Common myeloid progenitor, CD34-positive (primary cell): ENCODE data around the gene FAM3B.
A peak's percentile ranks its signal among the peaks of the same experiment; 100 is the strongest.

Source experiments
- CTCF ChIA-PET: fragments of 350-600 bp; sonication (Branson Sonifier 250); formaldehyde crosslinking; loops from one replicate; lab custom pipeline; 2021; ENCODE audit warnings: antibody characterized with exemption; lab: Charles Lee
- POLR2A ChIA-PET: fragments of 350-600 bp; sonication (Branson Sonifier 250); formaldehyde crosslinking; loops from one replicate; lab custom pipeline; 2021; ENCODE audit warnings: antibody characterized with exemption; lab: Charles Lee
- DNase-seq, 3 donors: peaks; one replicate each; pipeline versions ENCODE4 v3.0.0 to v3.0.0-alpha.2; 2013
- H3K27ac ChIP-seq, 2 experiments: 1 replicate in 1 of 2; 2 replicates in 1 of 2; pipeline ENCODE4 v1.7.0; 2013; ENCODE audit warnings: inconsistent platforms in 2 of 2, low read length in 2 of 2, mild to moderate bottlenecking in 2 of 2, low read depth in 1 of 2, moderate library complexity in 1 of 2; ENCODE audit not compliant: severe bottlenecking in 2 of 2, insufficient read depth in 1 of 2, poor library complexity in 1 of 2
- H3K27me3 ChIP-seq, 5 experiments: replicated peaks in 2 of 5; 1 replicate in 3 of 5; 2 replicates in 2 of 5; pipeline versions ENCODE4 v1.6.1 to v1.7.0; 2013; ENCODE audit warnings: low read length in 4 of 5, mild to moderate bottlenecking in 2 of 5, moderate library complexity in 2 of 5, inconsistent platforms in 1 of 5; ENCODE audit not compliant: insufficient read depth in 5 of 5, control insufficient read depth in 4 of 5
- H3K36me3 ChIP-seq, 4 experiments: 1 replicate in 2 of 4; 2 replicates in 2 of 4; pipeline versions ENCODE4 v1.6.1 to v1.7.0; 2013; ENCODE audit warnings: low read length in 3 of 4, control low read depth in 1 of 4, mild to moderate bottlenecking in 1 of 4; ENCODE audit not compliant: control insufficient read depth in 4 of 4, insufficient read depth in 4 of 4
- H3K4me1 ChIP-seq, 4 experiments: 1 replicate in 3 of 4; 2 replicates in 1 of 4; pipeline versions ENCODE4 v1.6.1 to v1.7.1; 2013; ENCODE audit warnings: low read length in 3 of 4, mild to moderate bottlenecking in 3 of 4, control low read depth in 1 of 4, inconsistent platforms in 1 of 4, moderate library complexity in 1 of 4; ENCODE audit not compliant: control insufficient read depth in 4 of 4, insufficient read depth in 4 of 4; ENCODE audit errors: control extremely low read depth in 1 of 4
- H3K4me3 ChIP-seq, 7 experiments: 1 replicate in 4 of 7; 2 replicates in 3 of 7; pipeline versions ENCODE4 v1.5.1 to v1.7.0; 2013; ENCODE audit warnings: mild to moderate bottlenecking in 7 of 7, low read length in 6 of 7, moderate library complexity in 6 of 7, inconsistent platforms in 2 of 7, low read depth in 2 of 7, control low read depth in 1 of 7; ENCODE audit not compliant: insufficient read depth in 4 of 7, control insufficient read depth in 1 of 7; ENCODE audit errors: extremely low read depth in 1 of 7
- H3K9me3 ChIP-seq, 5 experiments: 1 replicate in 4 of 5; 2 replicates in 1 of 5; pipeline versions ENCODE4 v1.6.1 to v1.7.1; 2013; ENCODE audit warnings: low read length in 4 of 5, mild to moderate bottlenecking in 2 of 5, inconsistent platforms in 1 of 5, low read depth in 1 of 5, moderate library complexity in 1 of 5; ENCODE audit not compliant: control insufficient read depth in 4 of 5, insufficient read depth in 2 of 5; ENCODE audit errors: control extremely low read depth in 1 of 5
- WGBS: methylation state at CpG from one replicate; pipeline ENCODE4 v1.1.5; 2013; ENCODE audit not compliant: insufficient coverage; 5-methylcytosine and 5-hydroxymethylcytosine counted together

FAM3B gene

DNA sequence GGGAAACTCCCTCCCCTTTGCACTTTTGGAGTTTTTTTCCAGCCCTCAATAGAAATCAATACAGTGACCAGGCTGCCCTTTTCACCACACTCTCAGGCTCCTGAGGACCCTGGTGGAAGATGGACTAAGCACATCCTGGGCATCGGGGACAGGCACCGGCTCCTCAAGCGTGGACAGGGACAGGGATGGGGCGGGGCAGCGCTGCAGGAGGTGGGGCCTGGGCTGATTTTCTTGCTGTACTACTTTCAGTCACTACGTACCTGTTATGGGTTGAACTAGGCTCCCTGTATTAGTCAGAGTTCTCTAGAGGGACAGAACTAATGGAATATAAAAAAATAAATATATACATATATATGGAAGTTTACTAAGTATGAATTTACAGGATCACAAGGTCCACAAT is 47.7 kb downstream of the FAM3B start:
- H3K27ac ChIP-seq, result no peak overlapping the region
- H3K27me3 ChIP-seq, result no peaks in the 10 kb centered on the region
- CTCF ChIA-PET, result no interaction called here
- H3K4me3 ChIP-seq, result no peak overlapping the region
- H3K4me1 ChIP-seq, result peaks cover 6 to 34% (median 28%) of the 10 kb centered on the region in 4 experiments
- DNase-seq, result no peak
- 98% methylated on average over 5 of the region's 6 CpGs for WGBS
- no peaks in the 10 kb centered on the region for H3K9me3 ChIP-seq
- H3K36me3 ChIP-seq, result no peaks in the 10 kb centered on the region
- POLR2A ChIA-PET, result no interaction called here

DNA sequence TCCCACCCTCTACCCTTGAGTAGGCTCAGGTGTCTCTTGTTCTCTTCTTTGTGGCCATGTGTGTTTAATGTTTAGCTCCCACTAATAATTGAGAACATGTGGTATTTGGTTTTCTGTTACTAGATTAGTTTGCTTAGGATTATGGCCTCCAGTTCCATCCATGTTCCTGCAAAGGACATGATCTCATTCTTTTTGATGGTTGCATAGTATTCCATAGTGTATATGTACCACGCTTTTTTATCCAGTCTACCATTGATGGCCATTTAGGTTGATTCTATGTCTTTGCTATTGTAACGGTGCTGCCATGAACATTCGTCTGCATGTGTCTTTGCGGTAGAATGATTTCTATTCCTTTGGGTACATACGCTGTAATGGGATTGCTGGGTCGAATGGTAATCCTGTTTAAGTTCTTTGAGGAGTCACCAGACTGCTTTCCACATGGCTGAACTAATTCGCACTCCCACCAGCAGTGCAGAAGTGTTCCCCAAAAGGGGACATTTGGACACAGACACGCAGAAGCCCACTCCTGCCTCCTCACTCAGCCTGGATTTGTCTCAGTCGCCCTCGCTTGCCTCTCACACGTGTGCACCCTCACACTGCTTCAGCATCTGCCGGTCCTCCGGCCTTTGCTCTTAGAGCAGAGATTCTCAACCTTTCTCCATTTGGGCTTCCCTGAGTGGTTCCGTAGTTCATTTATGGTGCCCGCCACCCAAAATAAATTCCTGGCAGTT is 48.9 kb downstream of the FAM3B start:
- POLR2A ChIA-PET, result no interaction called here

DNA sequence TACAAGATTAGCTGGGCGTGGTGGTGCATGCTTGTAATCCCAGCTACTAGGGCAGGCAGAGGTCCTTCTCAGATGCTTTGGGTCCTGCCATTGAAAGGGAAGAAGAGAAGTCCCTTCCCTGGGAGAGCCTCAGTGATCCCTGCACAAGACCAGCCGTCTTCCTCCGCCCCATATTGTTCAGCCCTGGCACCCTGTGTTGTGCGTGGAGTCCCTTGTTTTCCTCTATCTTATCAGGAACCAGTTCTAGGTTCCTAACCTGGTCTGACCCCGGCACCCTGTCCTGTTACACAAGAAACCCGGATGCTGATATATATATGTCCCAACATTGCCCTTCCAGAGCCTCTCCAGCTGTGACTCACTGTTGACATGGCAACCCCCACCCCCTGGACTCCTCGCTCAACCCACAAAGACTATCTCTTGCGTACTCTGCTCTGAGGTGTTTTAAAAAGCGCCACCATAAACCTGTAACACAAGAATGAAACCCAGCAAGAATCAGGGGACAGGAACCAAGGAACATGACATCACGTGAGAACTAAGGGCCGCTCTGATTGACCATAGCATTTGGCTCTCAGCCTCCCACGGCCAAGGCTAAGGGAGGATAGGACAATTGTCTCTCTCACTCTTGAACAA is 50.0 kb downstream of the FAM3B start:
- Histone ChIP-seq H3K27ac (no peak overlapping the region), H3K4me1 (peaks cover 6 to 43% (median 26%) of the 10 kb centered on the region in 4 experiments), H3K36me3 (no peaks in the 10 kb centered on the region), H3K9me3 (no peaks in the 10 kb centered on the region), H3K27me3 (peaks cover 0 to 2% (median 0%) of the 10 kb centered on the region in 5 experiments), H3K4me3 (no peak overlapping the region)
- peak in 2 of 3 donors; percentile 29 to 34 for DNase-seq
- ChIA-PET POLR2A (no interaction called here), CTCF (interaction anchor here (0.9 kb wide), 1 partner anchor 11 kb away, joined by 3 read pairs; no protein-coding TSS in a partner anchor)
- 91% methylated on average over 6 of the region's 12 CpGs for WGBS

More for the DNA sequence above, 48.9 kb downstream of the FAM3B start:
- H3K36me3 ChIP-seq, result no peaks in the 10 kb centered on the region
- DNase-seq, result no peak
- H3K4me1 ChIP-seq, result peaks cover 6 to 44% (median 32%) of the 10 kb centered on the region in 4 experiments
- no peak overlapping the region for H3K4me3 ChIP-seq
- CTCF ChIA-PET, result no interaction called here
- WGBS, result 98% methylated on average over 13 of the region's 15 CpGs
- H3K27ac ChIP-seq, result no peak overlapping the region
- H3K27me3 ChIP-seq, result peaks cover 0 to 2% (median 0%) of the 10 kb centered on the region in 5 experiments
- H3K9me3 ChIP-seq, result no peaks in the 10 kb centered on the region

- Histone ChIP-seq H3K9me3 (no peaks in the 10 kb centered on the region), H3K4me1 (peaks cover 6 to 36% (median 18%) of the 10 kb centered on the region in 4 experiments), H3K36me3 (no peaks in the 10 kb centered on the region), H3K27me3 (peaks cover 0 to 2% (median 0%) of the 10 kb centered on the region in 5 experiments), H3K27ac (no peak overlapping the region), H3K4me3 (no peak overlapping the region)
- 93% methylated on average over 8 of the region's 9 CpGs for WGBS
- ChIA-PET CTCF (interaction anchor here (0.9 to 3.2 kb wide), 2 partner anchors 10 to 84 kb away, joined by 3 to 16 read pairs; no protein-coding TSS in a partner anchor), POLR2A (no interaction called here)
- DNase-seq, result no peak
Measured at GRCh38 chr21:41367301-41367944, 50.8 kb downstream of the FAM3B start.

- peaks cover 0 to 2% (median 0%) of the 10 kb centered on the region in 5 experiments for H3K27me3 ChIP-seq
- DNase-seq, result no peak
- ChIA-PET POLR2A (no interaction called here), CTCF (interaction anchor here (2.2 to 3.2 kb wide), 2 partner anchors 14 to 85 kb away, joined by 10 to 16 read pairs; no protein-coding TSS in a partner anchor)
- peaks cover 6 to 29% (median 11%) of the 10 kb centered on the region in 4 experiments for H3K4me1 ChIP-seq
- no peak overlapping the region for H3K27ac ChIP-seq
- H3K9me3 ChIP-seq, result no peaks in the 10 kb centered on the region
- WGBS, result 92% methylated on average over 13 of the region's 15 CpGs
- no peaks in the 10 kb centered on the region for H3K36me3 ChIP-seq
- no peak overlapping the region for H3K4me3 ChIP-seq
Measured at GRCh38 chr21:41367945-41368734, 51.5 kb downstream of the FAM3B start.

GRCh38 chr21:41368735-41369104 is 52.1 kb downstream of the FAM3B start:
- Histone ChIP-seq H3K36me3 (peaks cover 0 to under 1% (median 0%) of the 10 kb centered on the region in 4 experiments), H3K4me3 (peak overlapping the region in 3 of 7 experiments; percentile 61 to 80 (median 78)), H3K27ac (no peak overlapping the region), H3K9me3 (no peaks in the 10 kb centered on the region), H3K4me1 (peaks cover 6 to 23% (median 10%) of the 10 kb centered on the region in 4 experiments), H3K27me3 (peaks cover 0 to 2% (median 0%) of the 10 kb centered on the region in 5 experiments)
- DNase-seq, result no peak
- CTCF ChIA-PET, result interaction anchor here (1.2 to 3.2 kb wide), 4 partner anchors 9 to 85 kb away, joined by 3 to 16 read pairs (median 6); no protein-coding TSS in a partner anchor
- 23% methylated on average over 3 of the region's 4 CpGs for WGBS
- POLR2A ChIA-PET, result no interaction called here
